HG03139 (cell line): Measurements from ENCODE around the gene HTRA2.

ENCODE experiments used
- ATAC-seq: cut with Tn5 transposase; IDR thresholded peaks from one replicate; pipeline ENCODE4 v1.9.1; 2021; ENCODE audit not compliant: unreplicated experiment

HTRA2 gene

GRCh38 chr2:74515271-74515980, 14.3 kb upstream of the HTRA2 start:
- ATAC-seq: peak; percentile 29

GRCh38 chr2:74515981-74516633, 13.6 kb upstream of the HTRA2 start:
- ATAC-seq: peak; percentile 63

- no peak for ATAC-seq
Observed at GRCh38 chr2:74516650-74517049, 13.1 kb upstream of the HTRA2 start.

GRCh38 chr2:74522516-74522915, 7.2 kb upstream of the HTRA2 start:
- no peak for ATAC-seq

GRCh38 chr2:74524005-74524404, 5.7 kb upstream of the HTRA2 start:
- ATAC-seq: no peak

- ATAC-seq: no peak
Observed at GRCh38 chr2:74524955-74525716, 4.6 kb upstream of the HTRA2 start.

GRCh38 chr2:74525717-74526648, 3.8 kb upstream of the HTRA2 start, which contains the start of gene DQX1:
TSS of gene DQX1 (minus strand) at chr2:74526231. CDS start at chr2:74525729, 502 bp downstream.
- ATAC-seq: no peak

GRCh38 chr2:74526649-74527230, 3.0 kb upstream of the HTRA2 start:
- ATAC-seq: no peak

- no peak for ATAC-seq
Observed at GRCh38 chr2:74527741-74528140, 2.0 kb upstream of the HTRA2 start.

- ATAC-seq: peak; percentile 12
Observed at GRCh38 chr2:74528600-74529356, 955 bp upstream of the HTRA2 start.

- peak; percentile 26 for ATAC-seq
Observed at GRCh38 chr2:74530239-74531187, 780 bp downstream of the HTRA2 start.

- no peak for ATAC-seq
Observed at GRCh38 chr2:74531666-74532065, 1.9 kb downstream of the HTRA2 start.

GRCh38 chr2:74532222-74532621, 2.5 kb downstream of the HTRA2 start:
- ATAC-seq: no peak

GRCh38 chr2:74533464-74533863, 3.7 kb downstream of the HTRA2 start:
- no peak for ATAC-seq

GRCh38 chr2:74534411-74534810, 4.7 kb downstream of the HTRA2 start:
- ATAC-seq: no peak

- ATAC-seq: no peak
Observed at GRCh38 chr2:74535440-74535965, 5.8 kb downstream of the HTRA2 start.

GRCh38 chr2:74536166-74536950, 6.6 kb downstream of the HTRA2 start:
- no peak for ATAC-seq

- ATAC-seq: no peak
Observed at GRCh38 chr2:74537140-74537539, 7.4 kb downstream of the HTRA2 start.
